B cell (primary cell): Measurements from ENCODE around the gene CATSPERD. TPM values are rescaled to one million over a fixed set of nuclear protein-coding genes. Genes with fewer than 3 reads are reported as not detected.

Source experiments
- ATAC-seq: fragments of 200-7000 bp; cut with Tn5 transposase; one replicate; pipeline ENCODE4 v1.10.0; 2021; ENCODE audit warnings: low read depth, mild to moderate bottlenecking, moderate number of reproducible peaks, moderate library complexity
- CTCF ChIA-PET: fragments of 350-600 bp; sonication (Branson Sonifier 250); formaldehyde crosslinking; loops from one replicate; lab custom pipeline; 2021; ENCODE audit warnings: antibody characterized with exemption, inconsistent platforms; lab: Charles Lee
- POLR2A ChIA-PET: fragments of 350-600 bp; sonication (Branson Sonifier 250); formaldehyde crosslinking; loops from one replicate; lab custom pipeline; 2021; ENCODE audit warnings: antibody characterized with exemption; lab: Charles Lee
- DNase-seq: peaks from one replicate; pipeline ENCODE4 v3.0.0; 2013
- H2AFZ ChIP-seq: 2 replicates; pipeline ENCODE4 v1.6.1; 2012; ENCODE audit warnings: mild to moderate bottlenecking, low read depth, low read length; ENCODE audit not compliant: insufficient read depth, poor library complexity, severe bottlenecking
- H3K27ac ChIP-seq, 2 donors: 1 replicate in 1 of 2; 2 replicates in 1 of 2; pipeline ENCODE4 v1.5.1; 2012 to 2013; ENCODE audit warnings: low read length in 2 of 2, mild to moderate bottlenecking in 2 of 2, moderate library complexity in 1 of 2
- H3K27me3 ChIP-seq, 4 experiments: fragments of 200-600 bp in 1 of 4; sonication (generic) in 1 of 4; replicated peaks in 1 of 4; 1 replicate in 2 of 4; 2 replicates in 2 of 4; pipeline versions ENCODE4 v1.6.1 to v1.7.0; 2013 to 2016; ENCODE audit warnings: low read length in 3 of 4, mild to moderate bottlenecking in 2 of 4, mixed read lengths in 1 of 4, moderate library complexity in 1 of 4; ENCODE audit not compliant: insufficient read depth in 4 of 4, control insufficient read depth in 3 of 4; ENCODE audit errors: control extremely low read depth in 1 of 4
- H3K36me3 ChIP-seq, 2 experiments: replicated peaks in 1 of 2; 1 replicate in 1 of 2; 2 replicates in 1 of 2; pipeline versions ENCODE4 v1.6.1 to v1.7.1; 2013; ENCODE audit warnings: low read length in 1 of 2; ENCODE audit not compliant: insufficient read depth in 2 of 2, control insufficient read depth in 1 of 2; ENCODE audit errors: control extremely low read depth in 1 of 2, extremely low read depth in 1 of 2
- H3K4me1 ChIP-seq, 2 donors: fragments of 200-600 bp in 1 of 2; sonication (generic) in 1 of 2; 1 replicate in 1 of 2; 2 replicates in 1 of 2; pipeline versions ENCODE4 v1.5.1 to v1.6.1; 2013 to 2017; ENCODE audit warnings: low read length in 2 of 2; ENCODE audit not compliant: control insufficient read depth in 2 of 2, insufficient read depth in 2 of 2
- H3K4me2 ChIP-seq: replicated peaks from 2 replicates; pipeline ENCODE3; 2012; ENCODE audit warnings: mild to moderate bottlenecking, low read depth, low read length; ENCODE audit not compliant: poor library complexity, severe bottlenecking
- H3K4me3 ChIP-seq, 5 experiments: fragments of 200-600 bp in 1 of 5; sonication (generic) in 1 of 5; 1 replicate in 3 of 5; 2 replicates in 2 of 5; pipeline versions ENCODE4 v1.5.1 to v1.7.0; 2011 to 2016; ENCODE audit warnings: low read length in 4 of 5, mild to moderate bottlenecking in 4 of 5, low read depth in 2 of 5, control low read depth in 1 of 5, moderate library complexity in 1 of 5; ENCODE audit not compliant: insufficient read depth in 1 of 5; ENCODE audit errors: control extremely low read depth in 1 of 5, extremely low read depth in 1 of 5
- H3K79me2 ChIP-seq: fragments of 200-600 bp; sonication (generic); one replicate; pipeline ENCODE4 v1.6.0; 2016; ENCODE audit warnings: low read length; ENCODE audit not compliant: control insufficient read depth, insufficient read depth
- H3K9ac ChIP-seq: fragments of 200-600 bp; sonication (generic); 2 replicates; pipeline ENCODE4 v1.6.1; 2017; ENCODE audit warnings: mild to moderate bottlenecking, low read length, moderate library complexity
- H3K9me3 ChIP-seq, 3 donors: one replicate each; pipeline versions ENCODE4 v1.6.1 to v1.7.1; 2013; ENCODE audit warnings: low read length in 2 of 3; ENCODE audit not compliant: control insufficient read depth in 2 of 3, insufficient read depth in 1 of 3; ENCODE audit errors: control extremely low read depth in 1 of 3
- H4K20me1 ChIP-seq: 2 replicates; pipeline ENCODE4 v1.6.0; 2012; ENCODE audit warnings: mild to moderate bottlenecking, low read length; ENCODE audit not compliant: insufficient read depth, control insufficient read depth, poor library complexity, severe bottlenecking
- H3K27ac Mint-ChIP-seq: one replicate; pipeline ENCODE4 v1.8.0; 2021; ENCODE audit warnings: mixed read lengths
- H3K27me3 Mint-ChIP-seq: one replicate; pipeline ENCODE4 v1.8.0; 2021; ENCODE audit warnings: mixed read lengths
- H3K4me1 Mint-ChIP-seq: one replicate; pipeline ENCODE4 v1.8.0; 2021; ENCODE audit warnings: mixed read lengths
- H3K4me3 Mint-ChIP-seq: one replicate; pipeline ENCODE4 v1.8.0; 2021; ENCODE audit warnings: mixed read lengths
- H3K9me3 Mint-ChIP-seq: one replicate; pipeline ENCODE4 v1.8.0; 2022; ENCODE audit warnings: mixed read lengths; ENCODE audit not compliant: insufficient read depth
- CTCF ChIP-seq: fragments of 200-600 bp; IDR thresholded peaks from one replicate; pipeline ENCODE4 v1.8.0; 2022; ENCODE audit warnings: antibody characterized with exemption, mild to moderate bottlenecking
- EZH2 ChIP-seq: IDR thresholded peaks from 2 replicates; pipeline ENCODE4 v1.6.1; 2012; ENCODE audit warnings: borderline replicate concordance, low read depth, mild to moderate bottlenecking, moderate library complexity, low read length; ENCODE audit not compliant: insufficient read depth, poor library complexity, severe bottlenecking
- WGBS: methylation state at CpG from one replicate; pipeline ENCODE4 v1.1.5; 2013; ENCODE audit warnings: missing lambda C conversion rate; ENCODE audit not compliant: insufficient coverage; 5-methylcytosine and 5-hydroxymethylcytosine counted together
- intact Hi-C: fragments of 100-400 bp; cut with micrococcal nuclease; formaldehyde crosslinking; loops from one replicate; pipeline ENCODE4 v1.10.0; 2022
- polyA plus RNA-seq: library from polyadenylated mRNA; depleted of rRNA; stranded (reverse); fragments of >200 nt; gene quantifications from 2 replicates; pipeline ENCODE4 v1.2.3, GENCODE V29; 2012
- total RNA-seq, 2 donors: library from RNA; stranded (reverse); fragments of 120-200 nt in 1 of 2; gene quantifications; 1 replicate in 1 of 2; 2 replicates in 1 of 2; pipeline versions ENCODE4 v1.2.3 to v1.2.4, GENCODE V29; 2013 to 2022

CATSPERD gene
- total and polyA plus RNA-seq, 2 donors (not counting 1 experiment from before 2014, with no cell fraction given) = not detected

DNA sequence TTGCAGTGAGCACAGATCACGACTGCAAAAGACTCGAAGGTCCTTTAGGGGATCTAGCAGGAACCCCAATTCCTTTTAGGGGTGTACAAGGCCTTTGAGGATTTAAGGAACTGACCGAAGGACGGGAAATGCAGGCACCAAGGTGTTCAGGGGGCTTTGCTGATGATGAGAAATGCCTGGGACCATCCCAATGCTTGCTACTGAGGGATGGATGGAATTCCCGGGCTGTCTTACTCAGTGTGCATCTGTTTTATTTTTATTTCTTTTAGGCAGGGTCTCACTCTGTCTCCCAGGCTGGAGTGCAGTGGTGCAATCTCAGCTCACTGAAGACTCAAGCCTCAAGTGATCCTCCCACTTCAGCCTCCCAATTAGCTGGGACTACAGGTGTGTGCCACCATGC is 52.8 kb downstream of the CATSPERD start:
- Histone ChIP-seq H3K79me2 (no peaks in the 10 kb centered on the region), H3K27me3 (peaks cover 0 to 2% (median 0%) of the 10 kb centered on the region in 4 experiments), H3K9ac (no peak overlapping the region), H3K36me3 (no peaks in the 10 kb centered on the region), H3K4me3 (no peak overlapping the region), H3K27ac (no peak overlapping the region), H3K4me1 (no peaks in the 10 kb centered on the region), H3K9me3 (peaks cover 0 to 4% (median 0%) of the 10 kb centered on the region in 3 donors), H4K20me1 (no peaks in the 10 kb centered on the region), H3K4me2 (no peak overlapping the region), H2AFZ (no peak overlapping the region)
- no peaks in the 10 kb centered on the region for H3K27me3 Mint-ChIP-seq
- no peak overlapping the region for H3K4me3 Mint-ChIP-seq
- ChIA-PET POLR2A (no interaction called here), CTCF (interaction anchor here (0.6 kb wide), 1 partner anchor 38 kb away, joined by 3 read pairs; no protein-coding TSS in a partner anchor)
- H3K4me1 Mint-ChIP-seq = no peaks in the 10 kb centered on the region
- no peaks in the 10 kb centered on the region for H3K9me3 Mint-ChIP-seq
- no peak for TF ChIP-seq CTCF
- no peak for ATAC-seq
- 91% methylated on average over 4 of the region's 5 CpGs for WGBS
- DNase-seq = no peak
- intact Hi-C loops = no loop called here
- H3K27ac Mint-ChIP-seq = no peak overlapping the region

DNA sequence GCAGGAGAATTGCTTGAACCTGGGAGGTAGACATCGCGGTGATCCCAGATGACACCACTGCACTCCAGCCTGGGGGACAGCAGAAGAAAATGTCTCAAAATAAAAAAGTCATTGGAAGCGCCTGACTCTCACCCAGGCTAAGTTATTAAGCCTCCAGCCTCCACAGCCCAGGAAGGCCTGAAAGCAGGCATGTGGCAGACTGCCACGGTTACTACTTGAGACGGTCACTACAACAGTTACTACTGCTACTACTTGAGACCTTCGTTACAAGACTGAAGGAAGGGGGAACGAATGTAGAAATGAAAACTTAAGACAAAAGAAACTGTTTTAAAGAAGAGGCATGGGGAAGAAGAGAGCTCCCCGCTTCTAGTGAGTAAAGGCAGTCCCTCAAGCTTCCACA is 54.5 kb downstream of the CATSPERD start:
- Histone ChIP-seq H3K36me3 (no peaks in the 10 kb centered on the region), H3K79me2 (no peaks in the 10 kb centered on the region), H3K9me3 (peaks cover 0 to 4% (median 0%) of the 10 kb centered on the region in 3 donors), H3K4me3 (no peak overlapping the region), H3K9ac (no peak overlapping the region), H4K20me1 (no peaks in the 10 kb centered on the region), H3K4me1 (no peaks in the 10 kb centered on the region), H3K4me2 (no peak overlapping the region), H2AFZ (no peak overlapping the region), H3K27ac (no peak overlapping the region), H3K27me3 (peaks cover 0 to 2% (median 0%) of the 10 kb centered on the region in 4 experiments)
- ATAC-seq = no peak
- Mint-ChIP-seq H3K27me3 (no peaks in the 10 kb centered on the region), H3K9me3 (no peaks in the 10 kb centered on the region), H3K27ac (no peak overlapping the region), H3K4me3 (no peak overlapping the region), H3K4me1 (no peaks in the 10 kb centered on the region)
- no peak for DNase-seq
- WGBS = 94% methylated on average over 4 of the region's 8 CpGs
- intact Hi-C loops = no loop called here
- ChIA-PET POLR2A (no interaction called here), CTCF (no interaction called here)
- TF ChIP-seq CTCF (no peak), EZH2 (no peak)
